ENCODE data around the gene F12. TPM values are rescaled to one million over a fixed set of nuclear protein-coding genes. Genes with fewer than 3 reads are reported as not detected.
"Not testable (repeated sequence)": the region's sequence is repeated elsewhere in the genome, so short reads cannot be mapped to it uniquely, and the experiment has no call there.

F12 gene
- total RNA-seq, 1 donor from 2014 or later = 1.8 TPM

DNA sequence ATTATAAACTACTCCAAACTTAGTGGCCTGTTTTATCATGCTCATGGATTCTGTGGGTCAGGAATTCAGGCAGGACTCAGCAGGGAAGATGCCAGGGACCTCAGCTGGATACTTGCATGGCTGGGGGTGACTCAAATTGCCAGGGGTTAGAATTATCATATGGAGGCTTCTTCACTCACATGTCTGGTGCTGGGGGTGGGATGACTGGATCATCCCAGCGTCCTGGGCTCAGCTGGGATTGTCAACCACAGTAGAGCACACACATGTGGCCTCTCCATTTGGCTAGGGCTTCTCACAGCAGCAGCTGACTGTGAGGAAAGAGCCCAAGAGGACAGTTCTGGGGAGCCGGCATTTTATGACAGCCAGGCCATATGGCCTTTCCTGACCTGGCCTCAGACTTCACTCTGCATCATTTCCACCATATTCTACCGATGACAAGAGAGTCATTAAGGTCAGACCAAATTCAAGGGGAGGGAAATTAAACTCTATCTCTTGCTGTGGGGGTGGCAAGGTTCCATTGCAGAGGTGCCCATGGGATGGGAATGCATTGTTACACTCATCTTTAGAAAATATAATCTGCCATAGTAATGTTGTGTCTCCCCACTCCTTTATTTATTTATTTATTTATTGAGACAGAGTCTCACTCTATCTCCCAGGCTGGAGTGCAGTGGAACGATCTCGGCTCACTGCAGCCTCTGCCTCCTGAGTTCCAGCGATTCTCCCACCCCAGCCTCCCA lies 11.9 kb upstream of the F12 start:
- Mint-ChIP-seq H3K9me3 (ENCODE audit: low read depth) (no peaks in the 10 kb centered on the region), H3K4me1 (ENCODE audit: low read depth) (peaks cover 8% of the 10 kb centered on the region), H3K27ac (ENCODE audit: unreplicated experiment) (no peak overlapping the region), H3K4me3 (ENCODE audit: unreplicated experiment) (no peak overlapping the region), H3K27me3 (ENCODE audit: low read depth) (no peaks in the 10 kb centered on the region), H3K36me3 (ENCODE audit: low read depth) (no peaks in the 10 kb centered on the region)
- TF ChIP-seq, protein P1, sequence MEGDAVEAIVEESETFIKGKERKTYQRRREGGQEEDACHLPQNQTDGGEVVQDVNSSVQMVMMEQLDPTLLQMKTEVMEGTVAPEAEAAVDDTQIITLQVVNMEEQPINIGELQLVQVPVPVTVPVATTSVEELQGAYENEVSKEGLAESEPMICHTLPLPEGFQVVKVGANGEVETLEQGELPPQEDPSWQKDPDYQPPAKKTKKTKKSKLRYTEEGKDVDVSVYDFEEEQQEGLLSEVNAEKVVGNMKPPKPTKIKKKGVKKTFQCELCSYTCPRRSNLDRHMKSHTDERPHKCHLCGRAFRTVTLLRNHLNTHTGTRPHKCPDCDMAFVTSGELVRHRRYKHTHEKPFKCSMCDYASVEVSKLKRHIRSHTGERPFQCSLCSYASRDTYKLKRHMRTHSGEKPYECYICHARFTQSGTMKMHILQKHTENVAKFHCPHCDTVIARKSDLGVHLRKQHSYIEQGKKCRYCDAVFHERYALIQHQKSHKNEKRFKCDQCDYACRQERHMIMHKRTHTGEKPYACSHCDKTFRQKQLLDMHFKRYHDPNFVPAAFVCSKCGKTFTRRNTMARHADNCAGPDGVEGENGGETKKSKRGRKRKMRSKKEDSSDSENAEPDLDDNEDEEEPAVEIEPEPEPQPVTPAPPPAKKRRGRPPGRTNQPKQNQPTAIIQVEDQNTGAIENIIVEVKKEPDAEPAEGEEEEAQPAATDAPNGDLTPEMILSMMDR (IDR thresholded peaks at IDR 0.05) = no peak
- no peak for DNase-seq (ENCODE audit: low spot score)

DNA sequence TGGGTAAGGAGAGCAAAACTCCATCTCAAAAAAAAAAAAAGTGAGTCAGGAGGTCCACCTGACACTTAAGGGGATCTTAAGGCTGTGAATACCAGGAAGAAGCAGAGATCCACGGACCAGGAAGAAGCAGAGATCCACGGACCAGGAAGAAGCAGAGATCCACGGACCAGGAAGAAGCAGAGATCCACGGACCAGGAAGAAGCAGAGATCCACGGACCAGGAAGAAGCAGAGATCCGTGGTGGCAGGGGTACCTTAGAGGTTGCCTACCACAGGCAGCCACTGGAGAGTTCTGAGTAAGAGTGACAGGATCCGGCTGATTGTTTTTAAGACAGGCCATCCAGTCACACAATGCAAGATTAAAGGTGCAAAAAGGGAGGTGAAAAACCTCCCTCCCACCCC lies 11.1 kb upstream of the F12 start:
- not testable (repeated sequence) for H3K4me3 Mint-ChIP-seq (ENCODE audit: unreplicated experiment)

DNA sequence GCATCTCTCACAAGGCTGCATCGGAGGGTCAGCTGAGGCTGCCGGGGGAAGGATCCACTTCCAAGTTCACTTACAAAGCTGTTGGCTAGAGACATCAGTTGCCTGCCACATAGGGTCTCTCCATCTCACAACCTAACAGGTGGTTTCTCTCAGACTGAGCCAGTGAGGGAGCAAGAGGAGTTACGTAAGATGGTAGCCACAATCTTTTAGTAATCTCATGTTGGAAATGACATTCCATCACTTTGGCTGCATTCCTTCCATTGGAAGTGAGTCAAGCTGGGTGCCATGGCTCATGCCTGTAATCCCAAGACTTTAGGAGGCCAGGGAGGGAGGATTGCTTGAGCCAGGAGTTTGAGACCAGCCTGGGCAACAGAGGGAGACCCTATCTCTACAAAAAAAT lies 9.7 kb upstream of the F12 start:
- H3K4me3 Mint-ChIP-seq (ENCODE audit: unreplicated experiment) = no peak overlapping the region
- H3K4me1 Mint-ChIP-seq (ENCODE audit: low read depth) = no peaks in the 10 kb centered on the region
- H3K9me3 Mint-ChIP-seq (ENCODE audit: low read depth) = no peaks in the 10 kb centered on the region
- TF ChIP-seq, protein P1 (IDR thresholded peaks at IDR 0.05) = no peak
- DNase-seq (ENCODE audit: low spot score) = no peak
- H3K36me3 Mint-ChIP-seq (ENCODE audit: low read depth) = no peaks in the 10 kb centered on the region
- no peak overlapping the region for H3K27ac Mint-ChIP-seq (ENCODE audit: unreplicated experiment)
- H3K27me3 Mint-ChIP-seq (ENCODE audit: low read depth) = no peaks in the 10 kb centered on the region

More for the DNA sequence above, 11.1 kb upstream of the F12 start:
- not testable (repeated sequence) for H3K36me3 Mint-ChIP-seq (ENCODE audit: low read depth); H3K9me3 Mint-ChIP-seq (ENCODE audit: low read depth); DNase-seq (ENCODE audit: low spot score); H3K27me3 Mint-ChIP-seq (ENCODE audit: low read depth); H3K27ac Mint-ChIP-seq (ENCODE audit: unreplicated experiment); H3K4me1 Mint-ChIP-seq (ENCODE audit: low read depth)

DNA sequence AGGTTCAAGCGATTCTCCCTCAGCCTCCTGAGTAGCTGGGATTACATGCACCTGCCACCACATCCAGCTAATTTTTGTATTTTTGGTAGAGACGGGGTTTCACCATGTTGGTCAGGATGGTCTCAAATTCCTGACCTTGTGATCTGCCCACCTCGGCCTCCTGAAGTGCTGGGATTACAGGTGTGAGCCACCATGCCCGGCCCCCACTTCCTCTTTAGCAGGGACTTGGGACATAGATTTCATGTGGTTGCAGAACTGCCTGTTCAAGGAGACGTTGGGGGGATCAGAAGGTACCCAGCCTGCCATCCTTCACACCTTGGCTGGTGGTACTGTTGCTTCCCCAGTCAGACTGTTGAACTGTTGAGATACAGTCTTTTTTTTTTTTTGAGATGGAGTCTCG lies 7.7 kb upstream of the F12 start:
- H3K27ac Mint-ChIP-seq (ENCODE audit: unreplicated experiment); H3K4me3 Mint-ChIP-seq (ENCODE audit: unreplicated experiment); DNase-seq (ENCODE audit: low spot score); H3K4me1 Mint-ChIP-seq (ENCODE audit: low read depth); H3K27me3 Mint-ChIP-seq (ENCODE audit: low read depth); H3K36me3 Mint-ChIP-seq (ENCODE audit: low read depth); H3K9me3 Mint-ChIP-seq (ENCODE audit: low read depth): not testable (repeated sequence)

DNA sequence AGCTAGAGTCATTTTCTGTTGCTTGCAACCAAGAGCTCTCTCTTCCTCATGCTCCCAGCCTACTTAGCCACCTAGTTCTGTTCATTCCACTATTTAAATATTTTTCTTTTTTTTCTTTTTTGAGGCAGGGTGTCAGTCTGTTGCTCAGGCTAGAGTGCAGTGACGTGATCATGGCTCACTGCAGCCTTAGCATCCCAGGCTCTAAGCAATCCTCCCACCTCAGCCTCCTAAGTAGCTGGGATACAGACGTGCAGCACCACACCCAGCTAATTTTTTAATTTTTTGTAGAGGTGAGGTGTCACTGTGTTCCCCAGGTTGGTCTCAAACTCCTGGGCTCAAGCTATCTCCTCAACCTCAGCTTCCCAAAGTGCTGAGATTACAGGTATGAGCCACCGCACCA lies 5.1 kb upstream of the F12 start:
- H3K27ac Mint-ChIP-seq (ENCODE audit: unreplicated experiment) = no peak overlapping the region
- H3K4me1 Mint-ChIP-seq (ENCODE audit: low read depth) = no peaks in the 10 kb centered on the region
- H3K9me3 Mint-ChIP-seq (ENCODE audit: low read depth) = no peaks in the 10 kb centered on the region
- no peak for DNase-seq (ENCODE audit: low spot score)
- TF ChIP-seq, protein P1 (IDR thresholded peaks at IDR 0.05) = no peak
- no peaks in the 10 kb centered on the region for H3K36me3 Mint-ChIP-seq (ENCODE audit: low read depth)
- no peak overlapping the region for H3K4me3 Mint-ChIP-seq (ENCODE audit: unreplicated experiment)
- H3K27me3 Mint-ChIP-seq (ENCODE audit: low read depth) = no peaks in the 10 kb centered on the region

DNA sequence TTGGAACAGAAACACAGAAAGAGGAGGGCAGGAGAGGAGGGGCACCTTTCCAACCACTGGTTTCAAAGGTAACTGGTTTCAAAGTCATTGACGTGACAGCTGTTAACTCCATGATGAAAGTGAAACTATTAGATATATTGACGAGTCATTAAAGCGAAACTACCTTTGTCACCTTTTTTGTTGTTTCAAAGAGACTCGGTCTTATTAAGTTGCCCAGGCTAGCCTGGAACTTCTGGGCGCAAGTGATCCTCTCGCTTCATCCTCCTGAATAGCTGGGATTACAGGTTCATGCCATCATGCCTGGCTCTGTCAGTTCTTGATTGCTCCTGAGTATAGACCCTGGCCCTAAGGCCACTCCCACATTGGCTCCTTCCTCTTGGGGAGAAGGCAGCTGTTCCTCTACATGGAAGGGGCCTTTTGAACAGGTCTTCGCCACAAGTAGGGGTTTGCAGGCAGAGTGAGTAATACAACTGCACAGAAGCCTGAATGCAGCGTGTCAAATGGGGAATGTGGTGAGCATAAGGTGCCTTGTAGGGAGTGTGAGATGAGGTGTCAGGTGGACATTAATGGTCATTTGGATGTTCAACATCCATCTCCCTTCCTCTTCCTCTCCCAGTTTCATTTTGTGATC lies 3.4 kb upstream of the F12 start:
- TF ChIP-seq, protein P1 (IDR thresholded peaks at IDR 0.05) = no peak

More for the DNA sequence above, 3.4 kb upstream of the F12 start:
- H3K9me3 Mint-ChIP-seq (ENCODE audit: low read depth) = no peaks in the 10 kb centered on the region
- H3K27ac Mint-ChIP-seq (ENCODE audit: unreplicated experiment) = no peak overlapping the region
- no peak overlapping the region for H3K4me3 Mint-ChIP-seq (ENCODE audit: unreplicated experiment)
- no peaks in the 10 kb centered on the region for H3K4me1 Mint-ChIP-seq (ENCODE audit: low read depth)
- H3K36me3 Mint-ChIP-seq (ENCODE audit: low read depth) = no peaks in the 10 kb centered on the region
- H3K27me3 Mint-ChIP-seq (ENCODE audit: low read depth) = no peaks in the 10 kb centered on the region
- DNase-seq (ENCODE audit: low spot score) = no peak
